Uterus (tissue), 2 donors: ENCODE results near the gene ADAMTS17.

Experiments used
- POLR2A ChIP-seq, 2 donors: fragments of 450-650 bp; IDR thresholded peaks; one replicate each; pipeline ENCODE4 v1.6.1; 2016; ENCODE audit warnings: antibody characterized with exemption in 2 of 2, mild to moderate bottlenecking in 1 of 2, moderate library complexity in 1 of 2
- TF ChIP-seq, protein P1 (sequence below), 4 experiments: fragments of 200-600 bp in 2 of 4; fragments of 450-650 bp in 2 of 4; sonication (generic) in 2 of 4; IDR thresholded peaks; one replicate each; pipeline ENCODE4 v1.5.1; 2016 to 2019; ENCODE audit warnings: antibody characterized with exemption in 4 of 4, mild to moderate bottlenecking in 2 of 4, moderate library complexity in 1 of 4

- TF ChIP-seq, protein P1, sequence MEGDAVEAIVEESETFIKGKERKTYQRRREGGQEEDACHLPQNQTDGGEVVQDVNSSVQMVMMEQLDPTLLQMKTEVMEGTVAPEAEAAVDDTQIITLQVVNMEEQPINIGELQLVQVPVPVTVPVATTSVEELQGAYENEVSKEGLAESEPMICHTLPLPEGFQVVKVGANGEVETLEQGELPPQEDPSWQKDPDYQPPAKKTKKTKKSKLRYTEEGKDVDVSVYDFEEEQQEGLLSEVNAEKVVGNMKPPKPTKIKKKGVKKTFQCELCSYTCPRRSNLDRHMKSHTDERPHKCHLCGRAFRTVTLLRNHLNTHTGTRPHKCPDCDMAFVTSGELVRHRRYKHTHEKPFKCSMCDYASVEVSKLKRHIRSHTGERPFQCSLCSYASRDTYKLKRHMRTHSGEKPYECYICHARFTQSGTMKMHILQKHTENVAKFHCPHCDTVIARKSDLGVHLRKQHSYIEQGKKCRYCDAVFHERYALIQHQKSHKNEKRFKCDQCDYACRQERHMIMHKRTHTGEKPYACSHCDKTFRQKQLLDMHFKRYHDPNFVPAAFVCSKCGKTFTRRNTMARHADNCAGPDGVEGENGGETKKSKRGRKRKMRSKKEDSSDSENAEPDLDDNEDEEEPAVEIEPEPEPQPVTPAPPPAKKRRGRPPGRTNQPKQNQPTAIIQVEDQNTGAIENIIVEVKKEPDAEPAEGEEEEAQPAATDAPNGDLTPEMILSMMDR (IDR thresholded peaks at IDR 0.05): no peak
- TF ChIP-seq POLR2A (IDR thresholded peaks at IDR 0.05): no peak
Observed at GRCh38 chr15:100230784-100231183, 111.0 kb downstream of the ADAMTS17 start.
